Osteocyte (in vitro differentiated cells): ENCODE data around the gene FITM1. TPM values are rescaled to one million over a fixed set of nuclear protein-coding genes. Genes with fewer than 3 reads are reported as not detected.

ENCODE experiments used
- DNase-seq: peaks from one replicate; pipeline ENCODE4 v3.0.0; 2021; ENCODE audit warnings: mixed read lengths; ENCODE audit not compliant: unreplicated experiment; ENCODE audit errors: extremely low spot score
- H3K27ac Mint-ChIP-seq: one replicate; pipeline ENCODE4 v1.8.0; 2021; ENCODE audit warnings: mild to moderate bottlenecking, mixed read lengths; ENCODE audit not compliant: unreplicated experiment
- H3K27me3 Mint-ChIP-seq: one replicate; pipeline ENCODE4 v1.8.0; 2021; ENCODE audit warnings: mixed read lengths; ENCODE audit not compliant: unreplicated experiment
- H3K36me3 Mint-ChIP-seq: one replicate; pipeline ENCODE4 v1.8.0; 2021; ENCODE audit warnings: mixed read lengths; ENCODE audit not compliant: unreplicated experiment
- H3K4me1 Mint-ChIP-seq: one replicate; pipeline ENCODE4 v1.8.0; 2021; ENCODE audit warnings: mixed read lengths; ENCODE audit not compliant: unreplicated experiment
- H3K4me3 Mint-ChIP-seq: one replicate; pipeline ENCODE4 v1.8.0; 2021; ENCODE audit warnings: mild to moderate bottlenecking, moderate library complexity, mixed read lengths; ENCODE audit not compliant: unreplicated experiment
- H3K9me3 Mint-ChIP-seq: one replicate; pipeline ENCODE4 v1.8.0; 2021; ENCODE audit warnings: mixed read lengths; ENCODE audit not compliant: unreplicated experiment
- CTCF ChIP-seq: fragments of 200-600 bp; sonication (generic); IDR thresholded peaks from 2 replicates; pipeline ENCODE4 v1.5.0; 2021; ENCODE audit warnings: antibody characterized with exemption, mild to moderate bottlenecking, moderate library complexity
- microRNA-seq: library from miRNA; unstranded; fragments of <30 nt; microRNA quantifications from one replicate; pipeline ENCODE4 v1.1.0, GENCODE V29; 2020; ENCODE audit not compliant: unreplicated experiment
- total RNA-seq: library from RNA; stranded (reverse); gene quantifications from 2 replicates; pipeline ENCODE4 v1.2.1, GENCODE V29; 2021

Gene FITM1
- total RNA-seq, 1 donor from 2014 or later, result 0.73 TPM

DNA sequence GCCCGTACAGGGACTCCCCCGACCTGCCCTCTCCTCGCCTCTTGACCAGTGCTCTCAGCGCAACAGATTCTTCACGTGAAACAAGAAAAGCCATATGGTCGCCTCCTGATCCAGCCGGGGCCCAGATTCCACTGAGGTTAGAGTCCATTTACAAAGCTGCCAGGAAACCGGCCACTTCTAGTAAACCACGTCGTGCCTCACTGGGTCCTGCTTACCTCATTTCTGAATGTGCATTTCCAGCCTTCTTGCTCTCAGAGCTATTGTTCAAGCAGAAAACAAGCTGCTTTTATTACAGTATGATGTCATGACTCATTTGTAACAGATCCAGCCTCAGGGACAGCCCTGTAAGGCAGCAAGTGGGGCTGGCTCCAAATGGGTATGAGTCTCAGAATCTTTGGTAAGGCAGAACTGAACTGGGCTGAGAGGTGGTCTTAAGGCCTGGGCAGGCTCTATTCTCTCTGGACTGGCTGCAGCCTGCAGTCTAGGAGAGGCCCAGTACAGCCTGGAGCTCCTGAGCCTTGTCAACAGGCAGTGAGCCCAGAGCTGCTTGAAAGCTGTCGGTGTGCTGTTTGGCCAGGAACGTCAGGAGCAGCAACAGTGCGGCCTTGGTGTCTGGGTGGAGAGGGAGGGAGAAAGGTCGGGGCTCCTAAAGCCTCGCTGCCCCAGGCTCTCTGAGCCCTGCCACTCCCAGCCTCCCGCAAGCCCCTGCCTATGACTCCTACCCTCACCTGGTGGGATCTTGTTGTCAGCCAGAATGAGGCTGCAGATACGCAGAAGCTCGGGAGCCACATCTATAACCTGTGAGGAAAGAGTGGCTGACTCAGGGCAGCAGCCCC, 49.7 kb downstream of the FITM1 start:
- no peak for DNase-seq
- Mint-ChIP-seq H3K4me1 (no peaks in the 10 kb centered on the region), H3K9me3 (no peaks in the 10 kb centered on the region), H3K4me3 (no peak overlapping the region), H3K36me3 (peaks cover 22% of the 10 kb centered on the region), H3K27me3 (no peaks in the 10 kb centered on the region), H3K27ac (no peak overlapping the region)
- no peak for TF ChIP-seq CTCF

DNA sequence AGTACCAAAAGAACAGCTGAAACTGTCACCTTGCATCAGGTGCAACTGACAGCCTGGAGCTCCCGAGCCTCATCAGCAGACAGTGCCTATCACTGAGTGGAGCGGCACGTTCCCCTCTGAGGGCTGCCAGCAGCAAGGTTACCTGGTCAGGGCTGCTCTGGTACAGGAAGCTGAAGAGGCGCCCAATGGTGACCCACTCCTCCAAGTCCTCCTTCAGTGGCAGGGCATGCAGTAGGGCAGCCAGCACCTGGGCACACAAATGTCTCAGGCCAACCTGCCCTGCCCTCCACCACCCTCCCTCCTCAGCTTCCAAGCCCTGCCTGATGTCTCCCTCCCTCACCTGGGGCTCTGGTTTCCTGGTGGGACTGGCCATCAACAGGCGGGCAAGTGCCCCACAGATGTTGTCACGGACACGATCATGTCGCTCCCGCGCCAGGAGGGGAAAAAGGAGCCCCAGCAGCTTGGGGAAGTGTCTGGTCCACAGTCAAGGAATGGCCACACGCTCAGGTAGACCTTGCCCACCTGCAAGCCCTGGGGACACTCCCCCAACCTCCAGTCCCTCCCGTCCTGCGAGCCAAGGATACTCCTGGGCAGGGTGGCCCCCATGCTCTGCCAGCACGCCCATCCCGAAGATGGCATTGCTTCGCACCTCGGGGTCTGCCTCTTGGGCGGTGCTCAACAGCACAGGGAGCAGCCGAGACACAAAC, 51.1 kb downstream of the FITM1 start:
- no peak overlapping the region for H3K4me3 Mint-ChIP-seq
- no peak overlapping the region for H3K27ac Mint-ChIP-seq
- DNase-seq, result no peak
- no peak for TF ChIP-seq CTCF
- H3K36me3 Mint-ChIP-seq, result peaks cover 22% of the 10 kb centered on the region
- H3K4me1 Mint-ChIP-seq, result no peaks in the 10 kb centered on the region
- H3K9me3 Mint-ChIP-seq, result no peaks in the 10 kb centered on the region
- no peaks in the 10 kb centered on the region for H3K27me3 Mint-ChIP-seq

Small RNAs within 50 kb of the gene (microRNA-seq; reads per million reads assigned to microRNA genes)
- not detected for gene MIR7703

Other genes starting within 250 kb of the FITM1 start
- 19.1 and 19.6 TPM in 2 replicates for gene DHRS4, start 176.9 kb upstream of the FITM1 start, total RNA-seq
- gene DHRS4L2, start 141.7 kb upstream of the FITM1 start, total RNA-seq, result 15.9 and 17.1 TPM in 2 replicates
- gene CARMIL3, start 78.7 kb upstream of the FITM1 start, total RNA-seq, result 0.31 and 0.35 TPM in 2 replicates
- gene CPNE6, start 59.1 kb upstream of the FITM1 start, total RNA-seq, result not detected in 2 replicates
- gene PCK2, start 36.3 kb upstream of the FITM1 start, total RNA-seq, result 66.0 and 75.1 TPM in 2 replicates
- gene DCAF11, start 15.9 kb upstream of the FITM1 start, total RNA-seq, result 50.2 and 52.8 TPM in 2 replicates
- 1.2 and 1.9 TPM in 2 replicates for gene NRL, start 15.7 kb upstream of the FITM1 start, total RNA-seq
- gene PSME1, start 5.5 kb downstream of the FITM1 start, total RNA-seq, result 154 and 156 TPM in 2 replicates
- 13.6 and 15.6 TPM in 2 replicates for gene EMC9, start 10.9 kb downstream of the FITM1 start, total RNA-seq
- gene PSME2, start 16.0 kb downstream of the FITM1 start, total RNA-seq, result 86.2 and 91.8 TPM in 2 replicates
- gene RNF31, start 16.8 kb downstream of the FITM1 start, total RNA-seq, result 65.9 and 66.5 TPM in 2 replicates
- 58.9 and 62.5 TPM in 2 replicates for gene IRF9, start 30.6 kb downstream of the FITM1 start, total RNA-seq
- 8.1 and 11.5 TPM in 2 replicates for gene REC8, start 41.4 kb downstream of the FITM1 start, total RNA-seq
- gene IPO4, start 58.2 kb downstream of the FITM1 start, total RNA-seq, result 34.6 and 36.5 TPM in 2 replicates
- 69.5 and 81.8 TPM in 2 replicates for gene TM9SF1, start 64.8 kb downstream of the FITM1 start, total RNA-seq
- not detected in 2 replicates for gene TSSK4, start 75.0 kb downstream of the FITM1 start, total RNA-seq
- 38.1 and 45.3 TPM in 2 replicates for gene CHMP4A, start 82.8 kb downstream of the FITM1 start, total RNA-seq
- 23.8 and 25.4 TPM in 2 replicates for gene MDP1, start 85.4 kb downstream of the FITM1 start, total RNA-seq
- gene NEDD8, start 101.7 kb downstream of the FITM1 start, total RNA-seq, result 158 and 164 TPM in 2 replicates
- 61.7 and 68.7 TPM in 2 replicates for gene GMPR2, start 102.3 kb downstream of the FITM1 start, total RNA-seq
- gene TINF2, start 112.0 kb downstream of the FITM1 start, total RNA-seq, result 69.2 and 75.7 TPM in 2 replicates
- 2.1 and 2.3 TPM in 2 replicates for gene TGM1, start 132.5 kb downstream of the FITM1 start, total RNA-seq
- 26.1 and 30.8 TPM in 2 replicates for gene RABGGTA, start 140.9 kb downstream of the FITM1 start, total RNA-seq
- gene DHRS1, start 169.1 kb downstream of the FITM1 start, total RNA-seq, result 24.6 and 27.0 TPM in 2 replicates
- gene NOP9, start 169.2 kb downstream of the FITM1 start, total RNA-seq, result 27.8 and 28.2 TPM in 2 replicates
- not detected in 2 replicates for gene CIDEB, start 177.3 kb downstream of the FITM1 start, total RNA-seq
- gene LTB4R2, start 179.5 kb downstream of the FITM1 start, total RNA-seq, result 12.5 and 14.9 TPM in 2 replicates
- 10.0 and 11.3 TPM in 2 replicates for gene LTB4R, start 180.8 kb downstream of the FITM1 start, total RNA-seq
- gene ADCY4, start 204.4 kb downstream of the FITM1 start, total RNA-seq, result 25.3 and 26.5 TPM in 2 replicates
- 0.78 and 1.3 TPM in 2 replicates for gene RIPK3, start 209.3 kb downstream of the FITM1 start, total RNA-seq
- gene NFATC4, start 237.5 kb downstream of the FITM1 start, total RNA-seq, result 197 and 223 TPM in 2 replicates